Measurements from ENCODE around the gene PNMA8B.

Gene PNMA8B

DNA sequence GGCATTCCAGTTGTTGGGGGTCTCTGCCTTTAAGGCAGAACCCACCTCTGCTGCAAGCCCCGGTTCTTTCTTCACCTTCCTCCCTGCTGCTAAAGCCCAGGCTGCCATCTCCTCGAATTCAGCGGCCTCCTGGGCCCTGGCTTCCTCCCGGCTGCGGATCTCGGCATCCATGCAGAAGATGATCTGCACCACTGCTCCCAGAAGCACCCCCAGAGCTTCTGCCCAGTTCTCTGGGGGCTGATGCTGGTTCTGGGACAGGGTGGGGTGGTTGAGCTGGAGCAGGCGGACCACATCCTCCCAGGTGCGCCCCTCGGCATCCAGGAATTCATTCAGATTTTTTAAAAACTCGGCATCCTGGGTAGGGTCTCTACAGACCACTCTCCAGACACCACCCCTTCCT lies 25.3 kb downstream of the PNMA8B start:
- no peak overlapping the region for H3K4me3 ChIP-seq (ENCODE audit: low read depth, low read length)
- DNase-seq (ENCODE audit: low read depth): no peak
- TF ChIP-seq, protein P1, sequence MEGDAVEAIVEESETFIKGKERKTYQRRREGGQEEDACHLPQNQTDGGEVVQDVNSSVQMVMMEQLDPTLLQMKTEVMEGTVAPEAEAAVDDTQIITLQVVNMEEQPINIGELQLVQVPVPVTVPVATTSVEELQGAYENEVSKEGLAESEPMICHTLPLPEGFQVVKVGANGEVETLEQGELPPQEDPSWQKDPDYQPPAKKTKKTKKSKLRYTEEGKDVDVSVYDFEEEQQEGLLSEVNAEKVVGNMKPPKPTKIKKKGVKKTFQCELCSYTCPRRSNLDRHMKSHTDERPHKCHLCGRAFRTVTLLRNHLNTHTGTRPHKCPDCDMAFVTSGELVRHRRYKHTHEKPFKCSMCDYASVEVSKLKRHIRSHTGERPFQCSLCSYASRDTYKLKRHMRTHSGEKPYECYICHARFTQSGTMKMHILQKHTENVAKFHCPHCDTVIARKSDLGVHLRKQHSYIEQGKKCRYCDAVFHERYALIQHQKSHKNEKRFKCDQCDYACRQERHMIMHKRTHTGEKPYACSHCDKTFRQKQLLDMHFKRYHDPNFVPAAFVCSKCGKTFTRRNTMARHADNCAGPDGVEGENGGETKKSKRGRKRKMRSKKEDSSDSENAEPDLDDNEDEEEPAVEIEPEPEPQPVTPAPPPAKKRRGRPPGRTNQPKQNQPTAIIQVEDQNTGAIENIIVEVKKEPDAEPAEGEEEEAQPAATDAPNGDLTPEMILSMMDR (IDR thresholded peaks at IDR 0.05; ENCODE audit: low read depth, low read length, missing control alignments): no peak

DNA sequence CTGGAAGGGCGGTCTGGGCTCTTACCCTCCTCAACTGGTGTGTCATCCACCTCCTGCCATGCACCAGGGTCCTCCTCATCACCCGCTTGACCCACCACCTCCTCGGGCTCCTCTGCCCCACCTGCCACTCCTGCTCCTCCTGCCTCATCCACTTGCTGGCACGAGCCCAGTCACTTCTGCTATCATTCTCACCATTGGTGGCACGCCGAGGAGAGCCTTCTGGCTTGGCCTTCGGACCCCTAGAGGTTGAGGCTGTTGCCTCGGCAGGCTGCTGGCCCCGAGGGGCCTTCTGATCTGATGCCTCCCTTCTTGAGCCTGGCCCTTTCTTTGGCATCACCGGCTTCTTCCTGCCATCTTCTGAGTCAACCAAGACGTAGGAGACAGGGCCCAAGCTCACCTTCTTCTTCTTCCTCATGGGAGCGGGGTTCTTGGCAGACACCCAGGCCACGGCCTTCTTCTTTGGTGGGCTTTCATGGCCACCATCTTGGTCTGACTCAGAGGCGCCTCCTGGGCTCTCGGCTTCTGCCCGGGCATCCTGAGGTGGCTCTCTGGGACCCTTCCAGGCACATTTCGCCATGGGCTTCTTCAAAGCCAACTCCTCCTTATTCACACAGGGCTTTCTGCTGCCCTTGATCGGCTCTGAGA lies 26.0 kb downstream of the PNMA8B start:
- DNase-seq (ENCODE audit: low read depth): no peak
- TF ChIP-seq, protein P1 (IDR thresholded peaks at IDR 0.05; ENCODE audit: low read depth, low read length, missing control alignments): no peak
- H3K4me3 ChIP-seq (ENCODE audit: low read depth, low read length): no peak overlapping the region

DNA sequence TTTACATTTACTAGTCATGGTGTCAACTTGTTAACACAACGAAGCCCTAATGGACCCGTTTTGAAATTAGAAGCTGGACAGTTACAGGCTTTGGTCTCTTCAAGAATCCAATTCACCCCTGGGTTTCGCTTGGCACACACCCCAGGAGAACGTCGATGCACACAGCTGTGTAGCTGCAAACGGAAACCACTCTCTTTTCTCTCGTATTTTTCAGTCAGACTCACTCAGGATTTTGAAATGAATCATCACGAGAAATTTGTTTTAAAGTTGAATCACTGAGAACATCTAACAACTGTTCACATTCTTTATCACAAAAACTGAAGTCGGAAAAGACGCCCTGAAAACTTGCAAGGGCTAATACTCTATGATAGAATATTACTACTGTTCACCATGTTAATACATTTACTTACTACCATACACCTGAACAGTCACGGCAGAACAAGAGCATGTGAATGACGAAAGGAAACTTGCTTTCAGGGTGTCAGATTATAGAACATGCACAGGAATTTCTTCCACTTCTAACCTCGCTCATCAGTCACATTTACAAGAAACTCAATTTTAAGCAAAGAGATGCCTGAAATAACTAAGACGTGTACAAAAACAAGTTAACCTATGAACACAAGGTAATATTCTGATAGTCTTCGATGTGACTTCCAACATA lies 29.0 kb downstream of the PNMA8B start:
- TF ChIP-seq, protein P1 (IDR thresholded peaks at IDR 0.05; ENCODE audit: low read depth, low read length, missing control alignments): no peak
- no peak overlapping the region for H3K4me3 ChIP-seq (ENCODE audit: low read depth, low read length)
- DNase-seq (ENCODE audit: low read depth): peak; percentile 39

DNA sequence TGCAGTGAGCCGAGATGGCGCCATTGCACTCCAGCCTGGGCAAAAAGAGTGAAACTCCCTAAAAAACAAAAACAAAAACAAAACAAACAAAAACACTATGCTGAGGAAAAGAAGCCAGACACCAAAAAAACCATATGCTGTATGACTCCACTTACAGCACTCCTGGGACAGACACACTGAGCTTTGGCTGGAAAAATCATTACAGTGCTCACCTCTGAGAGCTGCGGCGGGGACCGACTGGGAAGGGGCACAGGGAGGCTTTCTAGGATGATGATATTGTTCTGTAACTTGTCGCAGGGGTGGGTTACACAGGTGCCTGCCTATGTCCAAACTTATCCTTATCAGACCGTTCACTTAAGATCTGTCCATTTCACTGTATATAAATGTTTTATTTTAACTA lies 32.2 kb downstream of the PNMA8B start:
- DNase-seq (ENCODE audit: low read depth): no peak
- TF ChIP-seq, protein P1 (IDR thresholded peaks at IDR 0.05; ENCODE audit: low read depth, low read length, missing control alignments): no peak

DNA sequence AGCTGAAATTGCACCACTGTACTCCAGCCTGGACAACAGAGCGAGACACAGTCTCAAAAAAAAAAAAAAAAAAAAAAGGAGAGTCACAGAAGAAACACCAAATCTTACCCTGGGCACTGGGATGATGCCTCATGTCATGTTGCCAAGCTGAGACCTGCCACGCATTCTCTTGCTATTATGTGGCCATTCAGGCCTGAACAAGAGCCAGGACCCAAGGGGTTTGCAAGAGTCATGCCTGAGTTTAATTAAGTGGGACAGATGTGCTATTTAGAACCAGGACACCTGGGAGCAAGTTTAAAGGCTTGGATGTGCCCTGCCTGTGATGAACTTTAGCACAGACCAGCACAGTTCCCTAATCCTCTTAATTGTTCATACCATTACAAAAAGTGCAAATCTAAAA lies 34.1 kb downstream of the PNMA8B start:
- DNase-seq (ENCODE audit: low read depth): no peak
- no peak overlapping the region for H3K4me3 ChIP-seq (ENCODE audit: low read depth, low read length)
- TF ChIP-seq, protein P1 (IDR thresholded peaks at IDR 0.05; ENCODE audit: low read depth, low read length, missing control alignments): no peak

More for the DNA sequence above, 32.2 kb downstream of the PNMA8B start:
- H3K4me3 ChIP-seq (ENCODE audit: low read depth, low read length): no peak overlapping the region

DNA sequence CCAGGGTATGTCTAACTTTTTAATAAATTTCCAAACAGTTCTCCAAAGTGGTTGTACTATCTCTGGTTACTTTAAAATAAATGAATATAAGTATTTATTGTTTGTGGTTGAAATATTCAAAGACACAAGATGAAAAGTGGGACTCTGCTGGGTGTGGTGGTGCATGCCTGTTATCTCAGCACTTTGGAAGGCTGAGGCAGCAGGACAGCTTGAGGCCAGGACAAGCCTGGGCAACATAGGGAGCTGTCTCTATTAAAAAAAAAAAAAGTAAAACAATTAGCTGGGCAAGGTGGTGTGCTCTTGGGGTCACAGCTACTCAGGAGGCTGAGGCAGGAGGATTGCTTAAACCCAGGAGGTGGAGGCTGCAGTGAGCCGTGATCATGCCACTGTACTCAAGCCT lies 34.7 kb downstream of the PNMA8B start:
- no peak for DNase-seq (ENCODE audit: low read depth)
- no peak overlapping the region for H3K4me3 ChIP-seq (ENCODE audit: low read depth, low read length)
- TF ChIP-seq, protein P1 (IDR thresholded peaks at IDR 0.05; ENCODE audit: low read depth, low read length, missing control alignments): no peak

DNA sequence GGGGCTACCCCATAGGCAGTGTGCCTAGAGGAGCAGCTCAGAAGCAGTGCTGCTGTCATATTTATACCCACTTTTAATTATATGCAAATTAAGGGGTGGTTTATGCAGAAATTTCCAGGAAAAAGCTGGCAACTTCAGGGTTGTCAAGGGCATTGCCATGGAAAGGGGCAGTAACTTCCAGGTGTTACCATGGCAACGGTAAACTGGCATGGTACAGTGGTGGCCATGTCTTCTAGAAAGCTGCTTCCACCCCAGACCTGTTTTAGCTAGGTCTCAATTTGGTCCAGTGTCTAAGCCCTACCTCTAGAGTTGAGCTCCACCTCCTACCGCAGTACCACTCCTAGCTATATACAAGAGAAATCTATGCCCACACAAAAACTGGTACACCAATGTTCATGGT lies 35.6 kb downstream of the PNMA8B start:
- DNase-seq (ENCODE audit: low read depth): no peak
- TF ChIP-seq, protein P1 (IDR thresholded peaks at IDR 0.05; ENCODE audit: low read depth, low read length, missing control alignments): no peak
- H3K4me3 ChIP-seq (ENCODE audit: low read depth, low read length): no peak overlapping the region
